Measurements from ENCODE around the gene FAM136A. TPM values are rescaled to one million over a fixed set of nuclear protein-coding genes. Genes with fewer than 3 reads are reported as not detected.

The FAM136A gene
- total and polyA plus RNA-seq, 10 of the 15 experiments (the other 5 are each of a cell fraction or from before 2014, with no cell fraction given), result 69.3 to 173 (median 107) TPM

GRCh38 chr2:70304498-70304897 lies 2.6 kb upstream of the FAM136A start (continued):
- TF ChIP-seq ZNF592 (IDR thresholded peaks at IDR 0.05), result no peak

- no peaks in the 10 kb centered on the region for H3K27me3 ChIP-seq (replicated peaks in 1 of 2; ENCODE audit: control insufficient read depth in 2 of 2, insufficient read depth in 2 of 2, low read length in 1 of 2)
- H4K20me1 ChIP-seq (ENCODE audit: control insufficient read depth, insufficient read depth), result no peaks in the 10 kb centered on the region
- FAIRE-seq, result no peak
- ChIA-PET CTCF (interaction anchor here (0.6 to 7.0 kb wide), 26 partner anchors 8 to 981 kb away, joined by 3 to 128 read pairs (median 4); partner anchors contain the start of genes MXD1, PCYOX1, SNRPG and TIA1), POLR2A (interaction anchor here (1.4 kb wide), 1 partner anchor 9 kb away, joined by 8 read pairs; the partner anchor contains the start of gene SNRPG), RAD21 (ENCODE audit: unreplicated experiment) (interaction anchor here (0.7 to 5.6 kb wide), 8 partner anchors 10 to 392 kb away, joined by 3 to 49 read pairs (median 12); partner anchors contain the start of genes MXD1 and SNRPG), SMC1A (ENCODE audit: uncharacterized antibody, unreplicated experiment) (interaction anchor here (0.8 to 4.6 kb wide), 9 partner anchors 10 to 578 kb away, joined by 3 to 32 read pairs (median 8); partner anchors contain the start of genes MXD1 and SNRPG)
- WGBS (ENCODE audit: insufficient coverage, insufficient replicate concordance, low lambda C conversion rate, missing lambda C conversion rate), result 67% methylated on average over 3 of the region's 3 CpGs
- H3K4me2 ChIP-seq (ENCODE audit: control insufficient read depth, insufficient read depth), result no peak overlapping the region
- peaks cover 0 to 3% of the 10 kb centered on the region in 2 experiments; a peak in 2 of 4 replicates for H3K36me3 ChIP-seq (ENCODE audit: control insufficient read depth in 2 of 2, insufficient read depth in 2 of 2, low read length in 1 of 2)
- peaks cover 12% of the 10 kb centered on the region for H3K79me2 ChIP-seq (ENCODE audit: control insufficient read depth, insufficient read depth, low read length)
- no TSS peak for BruUV-seq (replicated peaks)
- no peak overlapping the region for H2AFZ ChIP-seq (ENCODE audit: control insufficient read depth, low read depth, low read length)
- H3K9me3 ChIP-seq (replicated peaks; ENCODE audit: control insufficient read depth, insufficient read depth, low read length), result no peaks in the 10 kb centered on the region
- intact Hi-C loops (cut with micrococcal nuclease; ENCODE audit: unreplicated experiment), result loop anchor here (5.0 to 10.0 kb wide), 3 partner anchors 161 to 642 kb away; partner anchors contain the start of gene PCBP1
- in situ Hi-C loops (cut with MboI), result loop anchor here (10.0 kb wide), 2 partner anchors 312 to 642 kb away; no protein-coding TSS in a partner anchor
- no peak for DNase-seq (ENCODE audit: low read depth, low spot score)
- ATAC-seq, result no peak
- H3K27ac ChIP-seq (ENCODE audit: control insufficient read depth, insufficient read depth), result no peak overlapping the region
- H3K4me1 ChIP-seq (ENCODE audit: control insufficient read depth, insufficient read depth, low read length), result peaks cover 3% of the 10 kb centered on the region; the same call in 1 of the 2 replicates
- no peak overlapping the region for H3K4me3 ChIP-seq
- no peak overlapping the region for H3K9ac ChIP-seq (ENCODE audit: control insufficient read depth, insufficient read depth, low read length)
- no peak for TF ChIP-seq ATF7 (IDR thresholded peaks at IDR 0.05; ENCODE audit: low read depth)
- no peak for TF ChIP-seq ZNF592 (IDR thresholded peaks at IDR 0.05)
- no peak for TF ChIP-seq ATF2 (IDR thresholded peaks at IDR 0.05; ENCODE audit: low read length)
- TF ChIP-seq SMAD1 (IDR thresholded peaks at IDR 0.05; ENCODE audit: low read depth, partially characterized antibody), result no peak
- TF ChIP-seq SRF (IDR thresholded peaks at IDR 0.05; ENCODE audit: low read depth in 2 of 2, low read length in 2 of 2), result no peak
- no peak for TF ChIP-seq EP300 (IDR thresholded peaks at IDR 0.05; ENCODE audit: borderline replicate concordance in 1 of 2, control insufficient read depth in 1 of 2, low read depth in 2 of 2, low read length in 2 of 2)
- TF ChIP-seq TCF7 (IDR thresholded peaks at IDR 0.05; ENCODE audit: borderline replicate concordance), result no peak
- no peak for TF ChIP-seq SMC3 (IDR thresholded peaks at IDR 0.05; ENCODE audit: borderline replicate concordance, low read length)
Observed at GRCh38 chr2:70303186-70303585, 1.3 kb upstream of the FAM136A start.
